HG03066 (cell line): ENCODE results near the gene FGFR3.
A peak's percentile ranks its signal among the peaks of the same experiment; 100 is the strongest.

Experiments used
- ATAC-seq: cut with Tn5 transposase; IDR thresholded peaks from one replicate; pipeline ENCODE4 v1.9.1; 2021; ENCODE audit warnings: low read depth; ENCODE audit not compliant: unreplicated experiment

Gene FGFR3

DNA sequence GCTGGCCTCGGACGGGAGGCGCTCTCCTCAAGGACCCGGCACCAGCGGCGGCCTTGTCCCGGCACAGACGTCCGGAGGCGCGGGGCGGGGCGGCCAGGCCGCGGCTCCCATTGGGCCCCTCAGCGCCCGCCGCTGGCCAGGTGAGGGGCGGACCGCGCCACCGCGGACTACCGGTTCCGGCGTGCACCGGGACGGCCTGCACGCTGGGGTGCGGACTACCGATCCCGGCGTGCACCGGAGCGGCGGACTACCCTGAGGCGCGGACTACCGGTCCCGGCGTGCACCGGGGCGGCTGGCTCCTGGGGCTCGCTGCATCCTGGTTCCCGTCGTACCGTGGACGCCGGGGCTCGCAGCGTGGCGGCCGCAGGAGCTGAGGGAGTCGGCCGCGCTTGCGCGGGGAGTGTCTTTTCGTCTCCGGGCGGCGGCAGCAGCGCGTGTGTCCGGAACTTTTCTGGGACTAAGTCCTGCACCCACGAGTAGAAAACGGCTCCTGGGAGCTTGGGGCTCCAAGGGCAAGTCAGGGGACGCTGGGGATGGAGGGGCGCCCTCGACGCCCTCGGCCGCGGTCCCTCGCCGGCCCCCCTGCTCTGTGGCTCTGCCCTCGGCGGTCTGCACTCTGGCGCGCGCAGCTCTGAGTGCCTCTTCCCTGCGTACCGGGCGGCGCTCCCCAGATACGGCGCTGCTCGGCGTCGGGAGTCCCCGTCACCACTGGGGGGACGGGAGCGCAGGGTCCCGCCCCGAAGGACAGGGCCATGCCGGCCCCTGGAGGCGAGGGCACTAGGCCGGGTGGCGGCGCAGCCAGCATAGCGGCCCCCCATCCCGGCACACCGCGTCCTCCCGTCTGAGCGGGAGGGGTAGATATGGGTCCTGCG lies 63.2 kb downstream of the FGFR3 start, which contains the start of gene LETM1:
LETM1 (minus strand) TSS at position 86 of the 872 bp plus-strand sequence. CDS start 206 bp downstream, outside the sequence.
- ATAC-seq = peak; percentile 79

DNA sequence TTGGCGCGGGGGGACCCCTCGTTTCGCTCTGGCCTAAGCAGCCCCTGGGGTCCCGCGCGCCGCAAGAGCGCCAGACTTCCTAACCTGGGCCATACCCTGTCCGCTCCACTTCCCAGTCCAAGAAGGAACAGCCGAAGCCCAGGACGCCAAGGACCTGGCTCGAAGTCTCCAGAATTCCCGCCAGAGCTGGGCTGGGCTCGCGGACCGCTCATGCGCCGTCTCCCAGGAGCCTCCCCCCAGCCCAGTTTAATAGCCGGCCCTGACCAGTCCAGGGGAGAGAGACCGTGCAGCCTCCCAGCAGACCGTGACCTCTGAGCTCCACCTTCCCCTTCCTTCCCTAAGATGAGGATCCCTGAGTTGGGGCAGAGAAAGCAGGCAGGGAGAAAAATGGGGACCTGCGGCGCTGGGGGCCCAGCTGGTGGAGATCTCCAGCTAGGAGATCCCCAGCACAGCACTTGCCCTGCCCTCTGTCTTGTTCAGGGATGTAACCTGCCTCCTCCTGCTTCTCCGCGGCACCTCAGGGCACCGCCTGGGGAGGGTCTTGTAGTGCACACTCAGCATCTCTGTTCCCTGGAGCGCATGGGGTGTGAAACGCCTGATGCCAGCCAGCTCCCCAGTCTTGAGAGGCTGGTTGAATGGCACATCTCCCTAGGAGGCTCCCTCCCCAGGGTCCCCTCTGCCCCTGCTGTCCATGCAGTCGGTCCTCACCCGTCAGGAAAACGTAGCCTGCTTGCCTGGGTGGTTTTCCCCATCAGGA lies 64.0 kb downstream of the FGFR3 start:
- no peak for ATAC-seq

DNA sequence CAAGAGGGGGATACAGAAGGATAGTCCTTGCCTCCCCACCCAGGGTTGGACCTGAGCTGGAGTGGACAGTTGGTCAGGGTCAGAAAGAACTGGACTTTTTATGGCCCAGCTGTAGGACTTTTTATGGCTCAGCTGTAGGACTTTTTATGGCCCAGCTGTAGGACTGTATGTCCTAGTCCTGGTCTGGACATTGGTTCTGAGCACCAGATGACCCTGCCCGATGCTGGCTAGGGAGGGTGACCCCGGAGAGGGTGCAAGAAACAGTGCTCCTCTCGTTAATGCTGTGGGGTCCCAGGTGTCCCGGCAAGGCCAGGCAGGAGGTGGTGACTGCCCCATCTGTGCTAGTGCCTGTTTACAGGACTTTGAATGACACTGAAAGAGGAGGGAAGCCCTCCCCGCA lies 64.8 kb downstream of the FGFR3 start:
- ATAC-seq = no peak
